OCI-LY3 (cell line): Measurements from ENCODE around the gene DENND4A.
"Not testable (repeated sequence)": the region's sequence is repeated elsewhere in the genome, so short reads cannot be mapped to it uniquely, and the experiment has no call there.

Source experiments
- H2AFZ ChIP-seq: fragments of 200-600, 300-600 bp; shearing (Covaris generic); 2 replicates; pipeline ENCODE4 v1.6.0; 2014; ENCODE audit warnings: antibody characterized with exemption, low read depth, low read length
- H3K27ac ChIP-seq: fragments of 200-600, 300-600 bp; sonication (generic); 2 replicates; pipeline ENCODE4 v1.5.1; 2014; ENCODE audit warnings: mild to moderate bottlenecking, low read length, moderate library complexity, mixed read lengths
- H3K27me3 ChIP-seq: fragments of 200-600, 300-600 bp; sonication (generic); 2 replicates; pipeline ENCODE4 v1.6.1; 2014; ENCODE audit warnings: low read depth, low read length, mixed read lengths
- H3K36me3 ChIP-seq: fragments of 200-600, 300-600 bp; sonication (generic); replicated peaks from 2 replicates; pipeline ENCODE3; 2014; ENCODE audit warnings: low read depth, low read length, mixed read lengths
- H3K4me1 ChIP-seq: fragments of 300-600, 200-600 bp; sonication (generic); 2 replicates; pipeline ENCODE4 v1.6.1; 2014; ENCODE audit warnings: low read length, mixed read lengths
- H3K4me2 ChIP-seq: fragments of 200-600, 300-600 bp; sonication (generic); 2 replicates; pipeline ENCODE4 v1.6.1; 2014; ENCODE audit warnings: low read length, mixed read lengths
- H3K4me3 ChIP-seq: fragments of 300-600, 200-600 bp; sonication (generic); 2 replicates; pipeline ENCODE4 v1.5.1; 2014; ENCODE audit warnings: antibody characterized with exemption, mild to moderate bottlenecking, low read length, moderate library complexity
- H3K79me2 ChIP-seq: fragments of 300-600, 200-600 bp; shearing (Covaris generic); 2 replicates; pipeline ENCODE4 v1.6.1; 2014; ENCODE audit warnings: mild to moderate bottlenecking, low read length, mixed read lengths
- H3K9ac ChIP-seq: fragments of 300-600, 200-600 bp; shearing (Covaris generic); 2 replicates; pipeline ENCODE4 v1.6.0; 2014; ENCODE audit warnings: mild to moderate bottlenecking, low read length, moderate library complexity
- H3K9me3 ChIP-seq: fragments of 200-600, 300-600 bp; shearing (Covaris generic); 2 replicates; pipeline ENCODE4 v1.6.1; 2014; ENCODE audit warnings: low read length, mixed read lengths; ENCODE audit not compliant: insufficient read depth
- H4K20me1 ChIP-seq: fragments of 200-600, 300-600 bp; sonication (generic); 2 replicates; pipeline ENCODE4 v1.6.1; 2016; ENCODE audit warnings: low read length, mixed read lengths; ENCODE audit not compliant: insufficient read depth
- CTCF ChIP-seq: fragments of 200-600, 300-600 bp; sonication (generic); IDR thresholded peaks from 2 replicates; pipeline ENCODE4 v1.5.1; 2014; ENCODE audit warnings: antibody characterized with exemption, low read length, low read depth
- EZH2phosphoT487 ChIP-seq: fragments of 200-600 bp; shearing (Covaris generic); IDR thresholded peaks from 2 replicates; pipeline ENCODE4 v1.6.1; 2018; ENCODE audit warnings: antibody characterized with exemption, mixed run types, low read depth

DENND4A gene

GRCh38 chr15:65618560-65619109 is 173.5 kb downstream of the DENND4A start:
- TF ChIP-seq CTCF = no peak
- no peak overlapping the region for H3K4me3 ChIP-seq
- no peak overlapping the region for H3K9ac ChIP-seq
- H3K27ac ChIP-seq = no peak overlapping the region
- H4K20me1 ChIP-seq = peaks cover 12% of the 10 kb centered on the region
- no peak overlapping the region for H3K4me2 ChIP-seq
- peaks cover 53% of the 10 kb centered on the region for H3K27me3 ChIP-seq
- H3K9me3 ChIP-seq = no peaks in the 10 kb centered on the region
- no peaks in the 10 kb centered on the region for H3K36me3 ChIP-seq
- no peaks in the 10 kb centered on the region for H3K79me2 ChIP-seq
- H2AFZ ChIP-seq = no peak overlapping the region
- H3K4me1 ChIP-seq = no peaks in the 10 kb centered on the region

- H2AFZ ChIP-seq, H3K4me1 ChIP-seq, H3K36me3 ChIP-seq, H4K20me1 ChIP-seq, H3K4me3 ChIP-seq, H3K9me3 ChIP-seq, H3K4me2 ChIP-seq, H3K9ac ChIP-seq, H3K27ac ChIP-seq, H3K79me2 ChIP-seq: not testable (repeated sequence)
- H3K27me3 ChIP-seq = peaks cover 31% of the 10 kb centered on the region
Observed at GRCh38 chr15:65615887-65616286, 176.2 kb downstream of the DENND4A start.

- no peaks in the 10 kb centered on the region for H4K20me1 ChIP-seq
- no peak overlapping the region for H3K27ac ChIP-seq
- TF ChIP-seq CTCF (no peak), EZH2phosphoT487 (no peak)
- no peak overlapping the region for H2AFZ ChIP-seq
- peaks cover 19% of the 10 kb centered on the region for H3K79me2 ChIP-seq
- H3K27me3 ChIP-seq = peaks cover 10% of the 10 kb centered on the region
- no peaks in the 10 kb centered on the region for H3K9me3 ChIP-seq
- no peak overlapping the region for H3K9ac ChIP-seq
- no peak overlapping the region for H3K4me3 ChIP-seq
- H3K4me2 ChIP-seq = no peak overlapping the region
- no peaks in the 10 kb centered on the region for H3K36me3 ChIP-seq
- peaks cover 16% of the 10 kb centered on the region for H3K4me1 ChIP-seq
Observed at GRCh38 chr15:65612949-65613744, 178.9 kb downstream of the DENND4A start.

GRCh38 chr15:65612616-65612946 is 179.5 kb downstream of the DENND4A start:
- no peak overlapping the region for H2AFZ ChIP-seq
- TF ChIP-seq CTCF (no peak), EZH2phosphoT487 (no peak)

More at GRCh38 chr15:65612616-65612946, 179.5 kb downstream of the DENND4A start:
- Histone ChIP-seq H3K79me2 (peaks cover 19% of the 10 kb centered on the region), H3K27me3 (peaks cover 10% of the 10 kb centered on the region), H3K27ac (no peak overlapping the region), H3K9me3 (no peaks in the 10 kb centered on the region), H3K36me3 (no peaks in the 10 kb centered on the region), H3K4me1 (peaks cover 16% of the 10 kb centered on the region), H3K9ac (no peak overlapping the region), H4K20me1 (no peaks in the 10 kb centered on the region), H3K4me3 (no peak overlapping the region), H3K4me2 (no peak overlapping the region)
